ENCODE results near the gene KIFC1. TPM values are rescaled to one million over a fixed set of nuclear protein-coding genes. Genes with fewer than 3 reads are reported as not detected.

Gene KIFC1
- total and polyA plus RNA-seq, 9 of the 15 experiments (the other 6 are each of a cell fraction or from before 2014, with no cell fraction given): 1.3 to 95.2 (median 76.9) TPM

DNA sequence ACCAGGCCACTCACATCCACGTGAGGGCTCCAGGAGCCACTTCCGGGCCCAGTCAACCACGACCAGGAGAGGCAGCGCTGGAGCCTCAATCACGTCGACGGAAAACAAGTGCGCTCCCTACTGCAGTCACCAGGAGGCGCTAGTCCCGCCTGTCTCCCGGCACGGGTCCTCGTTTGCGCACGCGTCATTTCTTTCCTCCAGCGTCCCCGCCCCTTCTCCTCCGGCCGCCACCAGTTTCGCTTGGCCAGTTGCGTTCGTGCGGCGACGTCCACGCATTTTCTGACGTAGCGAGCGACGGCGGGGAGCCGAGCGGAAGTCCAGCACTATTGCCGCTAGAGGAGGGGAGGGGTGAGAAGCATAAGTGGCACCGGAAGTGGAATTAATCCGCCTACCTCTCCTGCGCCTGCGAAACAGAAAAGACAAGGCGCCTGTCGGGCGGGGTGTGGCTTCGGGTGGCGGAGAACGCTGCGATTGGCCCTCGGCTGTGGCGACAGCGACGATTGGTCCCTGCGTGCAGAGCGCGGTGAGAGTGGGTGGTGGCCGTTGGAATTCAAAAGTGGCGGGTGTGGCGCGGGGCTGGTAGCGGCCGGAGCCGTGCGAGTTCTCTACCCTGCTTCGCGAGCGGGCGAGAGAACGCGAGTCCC lies at the start of gene KIFC1 (continued):
- TF ChIP-seq, protein P1, sequence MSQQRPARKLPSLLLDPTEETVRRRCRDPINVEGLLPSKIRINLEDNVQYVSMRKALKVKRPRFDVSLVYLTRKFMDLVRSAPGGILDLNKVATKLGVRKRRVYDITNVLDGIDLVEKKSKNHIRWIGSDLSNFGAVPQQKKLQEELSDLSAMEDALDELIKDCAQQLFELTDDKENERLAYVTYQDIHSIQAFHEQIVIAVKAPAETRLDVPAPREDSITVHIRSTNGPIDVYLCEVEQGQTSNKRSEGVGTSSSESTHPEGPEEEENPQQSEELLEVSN (IDR thresholded peaks at IDR 0.05; ENCODE audit: borderline replicate concordance in 1 of 2, extremely low read depth in 1 of 2, insufficient read depth in 1 of 2, insufficient read length in 1 of 2, low read depth in 1 of 2, low read length in 1 of 2, poor library complexity in 1 of 2, severe bottlenecking in 1 of 2): peak; percentile 85 to 89
- TF ChIP-seq, protein P2, sequence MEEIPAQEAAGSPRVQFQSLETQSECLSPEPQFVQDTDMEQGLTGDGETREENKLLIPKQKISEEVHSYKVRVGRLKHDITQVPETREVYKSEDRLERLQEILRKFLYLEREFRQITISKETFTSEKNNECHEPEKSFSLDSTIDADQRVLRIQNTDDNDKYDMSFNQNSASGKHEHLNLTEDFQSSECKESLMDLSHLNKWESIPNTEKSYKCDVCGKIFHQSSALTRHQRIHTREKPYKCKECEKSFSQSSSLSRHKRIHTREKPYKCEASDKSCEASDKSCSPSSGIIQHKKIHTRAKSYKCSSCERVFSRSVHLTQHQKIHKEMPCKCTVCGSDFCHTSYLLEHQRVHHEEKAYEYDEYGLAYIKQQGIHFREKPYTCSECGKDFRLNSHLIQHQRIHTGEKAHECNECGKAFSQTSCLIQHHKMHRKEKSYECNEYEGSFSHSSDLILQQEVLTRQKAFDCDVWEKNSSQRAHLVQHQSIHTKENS (CRISPR knock-in tag; IDR thresholded peaks at IDR 0.05): no peak
- TF ChIP-seq, protein P3, sequence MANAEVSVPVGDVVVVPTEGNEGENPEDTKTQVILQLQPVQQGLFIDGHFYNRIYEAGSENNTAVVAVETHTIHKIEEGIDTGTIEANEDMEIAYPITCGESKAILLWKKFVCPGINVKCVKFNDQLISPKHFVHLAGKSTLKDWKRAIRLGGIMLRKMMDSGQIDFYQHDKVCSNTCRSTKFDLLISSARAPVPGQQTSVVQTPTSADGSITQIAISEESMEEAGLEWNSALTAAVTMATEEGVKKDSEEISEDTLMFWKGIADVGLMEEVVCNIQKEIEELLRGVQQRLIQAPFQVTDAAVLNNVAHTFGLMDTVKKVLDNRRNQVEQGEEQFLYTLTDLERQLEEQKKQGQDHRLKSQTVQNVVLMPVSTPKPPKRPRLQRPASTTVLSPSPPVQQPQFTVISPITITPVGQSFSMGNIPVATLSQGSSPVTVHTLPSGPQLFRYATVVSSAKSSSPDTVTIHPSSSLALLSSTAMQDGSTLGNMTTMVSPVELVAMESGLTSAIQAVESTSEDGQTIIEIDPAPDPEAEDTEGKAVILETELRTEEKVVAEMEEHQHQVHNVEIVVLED (CRISPR knock-in tag; IDR thresholded peaks at IDR 0.05): peak; percentile 95
- TF ChIP-seq YBX1 (IDR thresholded peaks at IDR 0.05): no peak
- TF ChIP-seq MCM5 (IDR thresholded peaks at IDR 0.05; ENCODE audit: low read depth): no peak
- no peak for TF ChIP-seq FOXA3 (CRISPR knock-in tag; conservative IDR thresholded peaks at IDR 0.05 in 1 of 2, IDR thresholded peaks at IDR 0.05 in 1 of 2)
- TF ChIP-seq NFE2 (IDR thresholded peaks at IDR 0.05; ENCODE audit: low read depth): no peak
- TF ChIP-seq SIX5 (IDR thresholded peaks at IDR 0.05; ENCODE audit: borderline replicate concordance in 1 of 2, insufficient read depth in 1 of 2, low read depth in 1 of 2, low read length in 2 of 2): peak in 1 of 2 experiments; percentile 17; a peak in 1 of 4 replicates
- TF ChIP-seq, protein P4, sequence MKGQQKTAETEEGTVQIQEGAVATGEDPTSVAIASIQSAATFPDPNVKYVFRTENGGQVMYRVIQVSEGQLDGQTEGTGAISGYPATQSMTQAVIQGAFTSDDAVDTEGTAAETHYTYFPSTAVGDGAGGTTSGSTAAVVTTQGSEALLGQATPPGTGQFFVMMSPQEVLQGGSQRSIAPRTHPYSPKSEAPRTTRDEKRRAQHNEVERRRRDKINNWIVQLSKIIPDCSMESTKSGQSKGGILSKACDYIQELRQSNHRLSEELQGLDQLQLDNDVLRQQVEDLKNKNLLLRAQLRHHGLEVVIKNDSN (CRISPR knock-in tag; IDR thresholded peaks at IDR 0.05): peak; percentile 83
- TF ChIP-seq, protein P5, sequence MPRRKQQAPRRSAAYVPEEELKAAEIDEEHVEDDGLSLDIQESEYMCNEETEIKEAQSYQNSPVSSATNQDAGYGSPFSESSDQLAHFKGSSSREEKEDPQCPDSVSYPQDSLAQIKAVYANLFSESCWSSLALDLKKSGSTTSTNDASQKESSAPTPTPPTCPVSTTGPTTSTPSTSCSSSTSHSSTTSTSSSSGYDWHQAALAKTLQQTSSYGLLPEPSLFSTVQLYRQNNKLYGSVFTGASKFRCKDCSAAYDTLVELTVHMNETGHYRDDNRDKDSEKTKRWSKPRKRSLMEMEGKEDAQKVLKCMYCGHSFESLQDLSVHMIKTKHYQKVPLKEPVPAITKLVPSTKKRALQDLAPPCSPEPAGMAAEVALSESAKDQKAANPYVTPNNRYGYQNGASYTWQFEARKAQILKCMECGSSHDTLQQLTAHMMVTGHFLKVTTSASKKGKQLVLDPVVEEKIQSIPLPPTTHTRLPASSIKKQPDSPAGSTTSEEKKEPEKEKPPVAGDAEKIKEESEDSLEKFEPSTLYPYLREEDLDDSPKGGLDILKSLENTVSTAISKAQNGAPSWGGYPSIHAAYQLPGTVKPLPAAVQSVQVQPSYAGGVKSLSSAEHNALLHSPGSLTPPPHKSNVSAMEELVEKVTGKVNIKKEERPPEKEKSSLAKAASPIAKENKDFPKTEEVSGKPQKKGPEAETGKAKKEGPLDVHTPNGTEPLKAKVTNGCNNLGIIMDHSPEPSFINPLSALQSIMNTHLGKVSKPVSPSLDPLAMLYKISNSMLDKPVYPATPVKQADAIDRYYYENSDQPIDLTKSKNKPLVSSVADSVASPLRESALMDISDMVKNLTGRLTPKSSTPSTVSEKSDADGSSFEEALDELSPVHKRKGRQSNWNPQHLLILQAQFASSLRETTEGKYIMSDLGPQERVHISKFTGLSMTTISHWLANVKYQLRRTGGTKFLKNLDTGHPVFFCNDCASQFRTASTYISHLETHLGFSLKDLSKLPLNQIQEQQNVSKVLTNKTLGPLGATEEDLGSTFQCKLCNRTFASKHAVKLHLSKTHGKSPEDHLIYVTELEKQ (CRISPR knock-in tag; IDR thresholded peaks at IDR 0.05): no peak
- TF ChIP-seq, protein P6, sequence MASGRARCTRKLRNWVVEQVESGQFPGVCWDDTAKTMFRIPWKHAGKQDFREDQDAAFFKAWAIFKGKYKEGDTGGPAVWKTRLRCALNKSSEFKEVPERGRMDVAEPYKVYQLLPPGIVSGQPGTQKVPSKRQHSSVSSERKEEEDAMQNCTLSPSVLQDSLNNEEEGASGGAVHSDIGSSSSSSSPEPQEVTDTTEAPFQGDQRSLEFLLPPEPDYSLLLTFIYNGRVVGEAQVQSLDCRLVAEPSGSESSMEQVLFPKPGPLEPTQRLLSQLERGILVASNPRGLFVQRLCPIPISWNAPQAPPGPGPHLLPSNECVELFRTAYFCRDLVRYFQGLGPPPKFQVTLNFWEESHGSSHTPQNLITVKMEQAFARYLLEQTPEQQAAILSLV (tag; IDR thresholded peaks at IDR 0.05): no peak
- TF ChIP-seq RCOR1 (IDR thresholded peaks at IDR 0.05; ENCODE audit: borderline replicate concordance in 1 of 2, low read depth in 2 of 2, low read length in 2 of 2): peak; percentile 9 to 84; a peak in 3 of 4 replicates
- TF ChIP-seq, protein P7, sequence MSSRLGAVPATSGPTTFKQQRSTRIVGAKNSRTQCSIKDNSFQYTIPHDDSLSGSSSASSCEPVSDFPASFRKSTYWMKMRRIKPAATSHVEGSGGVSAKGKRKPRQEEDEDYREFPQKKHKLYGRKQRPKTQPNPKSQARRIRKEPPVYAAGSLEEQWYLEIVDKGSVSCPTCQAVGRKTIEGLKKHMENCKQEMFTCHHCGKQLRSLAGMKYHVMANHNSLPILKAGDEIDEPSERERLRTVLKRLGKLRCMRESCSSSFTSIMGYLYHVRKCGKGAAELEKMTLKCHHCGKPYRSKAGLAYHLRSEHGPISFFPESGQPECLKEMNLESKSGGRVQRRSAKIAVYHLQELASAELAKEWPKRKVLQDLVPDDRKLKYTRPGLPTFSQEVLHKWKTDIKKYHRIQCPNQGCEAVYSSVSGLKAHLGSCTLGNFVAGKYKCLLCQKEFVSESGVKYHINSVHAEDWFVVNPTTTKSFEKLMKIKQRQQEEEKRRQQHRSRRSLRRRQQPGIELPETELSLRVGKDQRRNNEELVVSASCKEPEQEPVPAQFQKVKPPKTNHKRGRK (tag; IDR thresholded peaks at IDR 0.05): no peak
